HEK293T (cell line): ENCODE data around the gene SEMA4D.

Experiments
- ARNT ChIP-seq: fragments of 450-650 bp; IDR thresholded peaks from 2 replicates; pipeline ENCODE4 v1.6.1; 2017; ENCODE audit warnings: mild to moderate bottlenecking
- ELF4 ChIP-seq: fragments of 450-650 bp; IDR thresholded peaks from 2 replicates; pipeline ENCODE4 v1.6.1; 2017; ENCODE audit warnings: antibody characterized with exemption
- FOXA1 ChIP-seq: fragments of 450-650 bp; IDR thresholded peaks from 2 replicates; pipeline ENCODE4 v1.6.1; 2016; ENCODE audit warnings: mild to moderate bottlenecking
- FOXM1 ChIP-seq: fragments of 450-650 bp; IDR thresholded peaks from 2 replicates; pipeline ENCODE4 v1.6.1; 2017; ENCODE audit warnings: mild to moderate bottlenecking, borderline replicate concordance
- HDGF ChIP-seq: fragments of 450-650 bp; IDR thresholded peaks from 2 replicates; pipeline ENCODE4 v1.6.1; 2017; ENCODE audit warnings: antibody characterized with exemption, borderline replicate concordance
- LEF1 ChIP-seq: fragments of 450-650 bp; IDR thresholded peaks from 2 replicates; pipeline ENCODE4 v1.6.1; 2017; ENCODE audit warnings: mild to moderate bottlenecking, borderline replicate concordance
- NFRKB ChIP-seq: fragments of 450-650 bp; IDR thresholded peaks from 2 replicates; pipeline ENCODE4 v1.6.1; 2016; ENCODE audit warnings: mild to moderate bottlenecking, moderate library complexity
- SP1 ChIP-seq: fragments of 450-650 bp; IDR thresholded peaks from 2 replicates; pipeline ENCODE4 v1.6.1; 2017
- SUZ12 ChIP-seq: fragments of 450-650 bp; IDR thresholded peaks from 2 replicates; pipeline ENCODE4 v1.6.1; 2016; ENCODE audit warnings: mild to moderate bottlenecking
- TARDBP ChIP-seq: fragments of 450-650 bp; IDR thresholded peaks from 2 replicates; pipeline ENCODE4 v1.6.1; 2016
- ZNF384 ChIP-seq: fragments of 450-650 bp; IDR thresholded peaks from 2 replicates; pipeline ENCODE4 v1.6.1; 2016
- TF ChIP-seq, protein P1 (sequence below): fragments of 450-650 bp; IDR thresholded peaks from 2 replicates; pipeline ENCODE4 v1.6.1; 2016

- TF ChIP-seq ARNT (no peak), SUZ12 (no peak), FOXM1 (no peak), LEF1 (no peak), ELF4 (no peak), HDGF (no peak), TARDBP (no peak), SP1 (no peak), FOXA1 (no peak), NFRKB (no peak), ZNF384 (no peak)
- TF ChIP-seq, protein P1, sequence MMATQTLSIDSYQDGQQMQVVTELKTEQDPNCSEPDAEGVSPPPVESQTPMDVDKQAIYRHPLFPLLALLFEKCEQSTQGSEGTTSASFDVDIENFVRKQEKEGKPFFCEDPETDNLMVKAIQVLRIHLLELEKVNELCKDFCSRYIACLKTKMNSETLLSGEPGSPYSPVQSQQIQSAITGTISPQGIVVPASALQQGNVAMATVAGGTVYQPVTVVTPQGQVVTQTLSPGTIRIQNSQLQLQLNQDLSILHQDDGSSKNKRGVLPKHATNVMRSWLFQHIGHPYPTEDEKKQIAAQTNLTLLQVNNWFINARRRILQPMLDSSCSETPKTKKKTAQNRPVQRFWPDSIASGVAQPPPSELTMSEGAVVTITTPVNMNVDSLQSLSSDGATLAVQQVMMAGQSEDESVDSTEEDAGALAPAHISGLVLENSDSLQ: no peak
Measured at GRCh38 chr9:89455356-89455824, 42.5 kb downstream of the SEMA4D start.
